Activated CD4-positive, alpha-beta memory T cell treated with anti-CD3 and anti-CD28 coated beads for 36 hours (primary cell): ENCODE results near the gene TM6SF1. TPM values are rescaled to one million over a fixed set of nuclear protein-coding genes. Genes with fewer than 3 reads are reported as not detected.
"Not testable (repeated sequence)": the region's sequence is repeated elsewhere in the genome, so short reads cannot be mapped to it uniquely, and the experiment has no call there.

Experiments
- CTCF ChIA-PET: fragments of 350-600 bp; sonication (Branson Sonifier 250); formaldehyde crosslinking; loops from one replicate; lab custom pipeline; 2021; ENCODE audit warnings: antibody characterized with exemption, inconsistent platforms; lab: Charles Lee
- POLR2A ChIA-PET: fragments of 350-600 bp; sonication (Branson Sonifier 250); formaldehyde crosslinking; loops from one replicate; lab custom pipeline; 2021; ENCODE audit warnings: antibody characterized with exemption; lab: Charles Lee
- DNase-seq: peaks from one replicate; pipeline ENCODE4 v3.0.0-alpha.2; 2020
- H3K27ac Mint-ChIP-seq: one replicate; pipeline ENCODE4 v1.8.0; 2021; ENCODE audit warnings: mixed read lengths
- H3K27me3 Mint-ChIP-seq: one replicate; pipeline ENCODE4 v1.8.0; 2021; ENCODE audit warnings: mixed read lengths
- H3K36me3 Mint-ChIP-seq: one replicate; pipeline ENCODE4 v1.8.0; 2021; ENCODE audit warnings: mixed read lengths
- H3K4me1 Mint-ChIP-seq: one replicate; pipeline ENCODE4 v1.8.0; 2021; ENCODE audit warnings: low read depth, mixed read lengths
- H3K4me3 Mint-ChIP-seq: one replicate; pipeline ENCODE4 v1.8.0; 2021; ENCODE audit warnings: mild to moderate bottlenecking, mixed read lengths
- H3K9me3 Mint-ChIP-seq: one replicate; pipeline ENCODE4 v1.8.0; 2021; ENCODE audit warnings: mixed read lengths
- intact Hi-C: fragments of 100-400 bp; cut with micrococcal nuclease; formaldehyde crosslinking; loops from one replicate; pipeline ENCODE4 v1.15.1; 2023
- total RNA-seq, 2 experiments: library from RNA; stranded (reverse); gene quantifications; one replicate each; pipeline ENCODE4 v1.2.3, GENCODE V29; 2021

The TM6SF1 gene
- total RNA-seq, 2 experiments from 2014 or later, result 1.9 to 2.2 TPM

DNA sequence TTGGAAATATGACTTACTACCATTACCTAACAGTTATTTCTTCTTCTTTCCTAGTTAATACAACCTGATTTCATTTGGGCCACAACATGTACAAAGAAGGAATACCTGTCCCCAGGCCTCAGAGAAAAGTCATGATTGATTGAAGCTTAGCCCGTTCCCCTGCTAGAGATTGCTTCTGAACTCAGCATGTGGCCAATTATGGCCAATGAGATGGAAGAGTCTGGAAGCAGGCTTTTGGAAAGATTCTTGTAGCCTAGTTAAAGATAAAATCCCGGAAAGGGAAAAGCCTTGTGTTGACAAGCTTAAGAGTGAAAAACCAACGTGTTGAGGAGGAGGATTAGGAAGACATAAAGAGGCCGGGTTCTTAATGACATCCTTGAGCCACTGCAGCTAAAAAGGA is 17.0 kb upstream of the TM6SF1 start:
- Mint-ChIP-seq H3K36me3 (no peaks in the 10 kb centered on the region), H3K4me1 (peaks cover 6% of the 10 kb centered on the region), H3K27ac (no peak overlapping the region), H3K9me3 (no peaks in the 10 kb centered on the region), H3K4me3 (no peak overlapping the region), H3K27me3 (peaks cover 10% of the 10 kb centered on the region)
- ChIA-PET CTCF (interaction anchor here (1.3 kb wide), 1 partner anchor 9 kb away, joined by 4 read pairs; no protein-coding TSS in a partner anchor), POLR2A (interaction anchor here (0.6 kb wide), 1 partner anchor 536 kb away, joined by 4 read pairs; no protein-coding TSS in a partner anchor)
- DNase-seq, result no peak
- intact Hi-C loops, result no loop called here

DNA sequence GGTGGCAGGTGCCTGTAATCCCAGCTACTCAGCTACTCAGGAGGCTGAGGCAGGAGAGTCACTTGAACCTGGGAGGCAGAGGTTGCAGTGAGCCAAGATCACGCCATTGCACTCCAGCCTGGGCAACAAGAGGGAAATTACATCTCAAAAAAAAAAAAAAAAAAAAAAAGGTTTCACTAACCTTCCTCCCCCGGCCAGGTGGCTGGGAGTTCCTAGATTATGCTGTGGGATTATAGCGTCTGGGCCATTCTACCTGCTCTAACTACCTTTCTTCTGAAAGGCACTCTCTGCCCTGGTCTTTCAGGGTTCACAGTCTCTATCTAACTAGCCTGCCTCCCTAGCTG is 15.5 kb upstream of the TM6SF1 start:
- H3K4me1 Mint-ChIP-seq, CTCF ChIA-PET, intact Hi-C loops, DNase-seq, POLR2A ChIA-PET, H3K9me3 Mint-ChIP-seq, H3K36me3 Mint-ChIP-seq: not testable (repeated sequence)
- Mint-ChIP-seq H3K27ac (peak overlapping the region; percentile 31), H3K4me3 (peak overlapping the region; percentile 0), H3K27me3 (peaks cover 13% of the 10 kb centered on the region)

DNA sequence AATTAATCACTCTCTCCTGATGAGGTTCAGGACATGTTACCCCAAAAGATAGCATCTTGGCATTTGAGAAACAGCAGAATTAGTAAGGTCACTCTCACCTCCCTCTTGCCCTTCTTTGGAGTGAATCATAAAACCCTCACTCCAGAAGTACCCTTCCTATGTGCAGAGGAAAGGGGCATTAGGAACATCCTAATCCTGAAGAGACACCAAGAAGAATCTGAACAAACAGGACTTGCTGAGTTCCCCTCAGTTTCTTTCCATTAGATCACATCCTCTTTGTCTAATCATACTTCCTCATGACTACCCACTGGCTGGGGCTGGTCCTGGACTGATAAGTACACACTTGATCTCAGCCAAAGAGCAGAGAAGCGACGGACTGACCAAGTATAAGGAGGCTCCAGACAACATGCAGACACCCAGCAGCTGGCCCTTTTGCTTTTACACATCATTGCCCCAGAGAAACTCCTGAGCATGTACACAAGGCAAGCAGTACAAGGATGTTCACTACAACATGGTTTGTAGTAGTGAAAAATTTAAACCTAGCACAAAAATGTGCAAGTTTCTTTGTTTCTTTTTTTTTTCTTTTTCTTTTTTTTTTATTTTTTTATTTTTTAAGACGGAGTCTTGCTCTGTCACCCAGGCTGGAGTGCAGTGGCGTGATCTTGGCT is 15.0 kb upstream of the TM6SF1 start:
- H3K4me3 Mint-ChIP-seq, result peak overlapping the region; percentile 0
- intact Hi-C loops, result no loop called here
- ChIA-PET CTCF (no interaction called here), POLR2A (no interaction called here)
- H3K4me1 Mint-ChIP-seq, result peaks cover 6% of the 10 kb centered on the region
- peak; percentile 18 for DNase-seq
- H3K9me3 Mint-ChIP-seq, result no peaks in the 10 kb centered on the region
- H3K27me3 Mint-ChIP-seq, result peaks cover 13% of the 10 kb centered on the region
- H3K27ac Mint-ChIP-seq, result peak overlapping the region; percentile 31
- no peaks in the 10 kb centered on the region for H3K36me3 Mint-ChIP-seq

DNA sequence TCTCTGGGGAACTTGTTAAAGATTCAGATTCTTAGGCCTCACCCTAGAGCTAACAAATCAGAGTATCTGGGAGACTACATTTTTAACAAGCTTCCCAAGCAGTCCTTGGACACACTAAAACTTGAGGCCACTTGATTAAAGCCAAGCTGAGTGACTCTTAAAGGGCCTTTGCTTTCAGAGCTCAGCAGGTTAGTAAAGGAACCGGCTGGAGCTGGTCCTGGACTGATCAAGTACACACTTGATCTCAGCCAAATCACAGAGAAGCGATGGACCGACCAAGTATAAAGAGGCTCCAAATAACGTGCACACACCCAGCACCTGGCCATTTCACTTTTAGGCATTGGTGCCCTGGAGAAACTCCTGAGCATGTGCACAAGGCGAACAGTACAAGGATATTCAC is 12.9 kb upstream of the TM6SF1 start:
- Mint-ChIP-seq H3K4me3 (no peak overlapping the region), H3K27me3 (peaks cover 4% of the 10 kb centered on the region), H3K27ac (no peak overlapping the region), H3K36me3 (no peaks in the 10 kb centered on the region), H3K9me3 (peaks cover 7% of the 10 kb centered on the region), H3K4me1 (peaks cover 6% of the 10 kb centered on the region)
- intact Hi-C loops, result no loop called here
- ChIA-PET CTCF (no interaction called here), POLR2A (no interaction called here)
- DNase-seq, result no peak

DNA sequence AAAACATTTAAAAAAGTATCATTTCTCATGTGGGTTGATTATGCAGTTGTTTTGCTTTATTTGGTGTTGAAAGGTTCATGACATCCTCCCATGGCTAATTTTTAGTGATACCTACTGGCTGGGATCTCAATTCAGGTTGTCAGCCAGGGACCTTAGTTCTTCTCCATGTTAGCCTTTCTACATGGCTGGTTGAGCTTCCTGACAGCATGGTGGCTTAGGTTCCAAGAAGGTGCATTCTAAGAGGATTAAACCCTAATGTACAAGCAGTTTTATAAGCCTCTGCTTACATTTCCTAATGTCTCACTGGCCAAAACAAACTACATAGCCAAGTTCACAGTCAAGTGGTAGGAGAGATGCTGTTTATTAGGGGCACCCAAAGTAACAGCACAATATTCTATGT is 9.4 kb upstream of the TM6SF1 start:
- H3K9me3 Mint-ChIP-seq, result peaks cover 7% of the 10 kb centered on the region
- POLR2A ChIA-PET, result no interaction called here
- H3K4me1 Mint-ChIP-seq, result no peaks in the 10 kb centered on the region
- H3K27me3 Mint-ChIP-seq, result peaks cover 15% of the 10 kb centered on the region
- intact Hi-C loops, result no loop called here
- no peak overlapping the region for H3K4me3 Mint-ChIP-seq
- no peak for DNase-seq
- no peak overlapping the region for H3K27ac Mint-ChIP-seq
- CTCF ChIA-PET, result no interaction called here
- H3K36me3 Mint-ChIP-seq, result no peaks in the 10 kb centered on the region

DNA sequence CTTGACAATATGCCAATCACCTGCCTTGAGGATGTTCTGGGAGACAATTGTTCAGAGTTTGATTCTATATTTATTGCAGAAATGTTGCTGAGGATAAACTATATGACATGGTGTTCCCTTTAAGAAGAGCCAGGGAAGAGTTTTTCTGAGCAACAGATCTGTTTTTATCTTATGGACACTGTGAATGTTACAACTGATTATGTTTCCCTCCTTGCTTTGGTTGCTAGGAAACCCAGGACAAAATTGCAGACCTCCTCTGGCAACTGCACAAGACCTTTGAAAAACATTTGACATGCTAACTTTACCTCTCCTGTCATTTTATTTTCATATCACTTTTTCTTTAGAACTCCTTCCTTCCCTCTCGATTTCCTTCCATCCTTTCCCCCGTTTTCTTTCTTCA is 8.2 kb upstream of the TM6SF1 start:
- Mint-ChIP-seq H3K36me3 (no peaks in the 10 kb centered on the region), H3K4me3 (no peak overlapping the region), H3K4me1 (no peaks in the 10 kb centered on the region), H3K27ac (no peak overlapping the region), H3K9me3 (peaks cover 7% of the 10 kb centered on the region), H3K27me3 (peaks cover 19% of the 10 kb centered on the region)
- intact Hi-C loops, result no loop called here
- ChIA-PET POLR2A (no interaction called here), CTCF (no interaction called here)
- no peak for DNase-seq

DNA sequence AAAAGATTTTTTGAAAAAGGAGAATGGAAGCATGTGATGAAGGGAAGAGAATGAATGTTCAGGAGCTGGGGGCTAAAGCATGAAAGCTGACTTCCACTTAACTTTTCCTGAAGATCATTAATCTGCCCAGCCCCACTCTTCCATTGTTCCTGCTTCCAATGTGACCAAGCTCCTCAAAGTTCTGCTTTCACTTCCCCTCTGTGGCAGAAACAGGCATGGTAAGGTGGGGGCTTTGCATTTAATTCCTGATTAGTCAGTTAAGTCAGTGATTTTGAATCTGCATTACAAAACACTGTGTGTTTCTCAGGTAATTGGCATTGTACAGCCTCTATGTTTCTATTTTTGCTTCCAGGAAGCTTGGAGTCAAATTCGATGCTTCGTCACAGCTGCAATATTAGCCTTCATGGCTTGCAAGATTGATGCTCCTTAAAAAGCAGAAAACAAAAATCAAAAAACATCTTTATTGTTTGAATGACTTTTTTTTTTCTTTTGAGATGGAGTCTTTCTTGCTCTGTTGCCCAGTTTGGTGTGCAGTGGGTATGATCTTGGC is 7.3 kb upstream of the TM6SF1 start:
- Mint-ChIP-seq H3K4me3 (no peak overlapping the region), H3K36me3 (no peaks in the 10 kb centered on the region), H3K27me3 (peaks cover 21% of the 10 kb centered on the region), H3K27ac (no peak overlapping the region), H3K4me1 (no peaks in the 10 kb centered on the region), H3K9me3 (peaks cover 7% of the 10 kb centered on the region)
- intact Hi-C loops, result no loop called here
- ChIA-PET POLR2A (interaction anchor here (0.6 to 0.7 kb wide), 2 partner anchors 114 to 160 kb away, joined by 3 to 4 read pairs; partner anchors contain the start of gene RAMAC), CTCF (no interaction called here)
- DNase-seq, result no peak

DNA sequence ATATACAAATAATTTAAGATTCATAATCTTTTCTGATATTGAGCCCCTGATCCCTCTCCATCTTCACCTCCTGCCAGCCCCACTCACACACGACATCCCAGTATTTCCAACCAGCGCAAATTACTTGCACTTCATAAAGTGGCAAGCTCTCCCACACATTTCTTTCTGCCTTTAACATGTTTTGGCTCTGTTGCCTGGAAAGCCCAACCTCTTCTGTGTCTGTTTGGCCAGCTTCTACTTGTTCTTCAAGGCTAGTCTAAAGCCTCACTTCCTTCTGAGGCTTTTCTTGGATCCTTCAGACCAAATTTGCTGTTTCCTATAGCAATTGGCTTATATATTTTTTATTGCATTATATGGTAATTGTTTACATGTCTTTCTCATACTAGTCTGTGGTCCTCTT is 5.1 kb upstream of the TM6SF1 start:
- ChIA-PET POLR2A (no interaction called here), CTCF (no interaction called here)
- intact Hi-C loops, result no loop called here
- Mint-ChIP-seq H3K36me3 (no peaks in the 10 kb centered on the region), H3K4me3 (no peak overlapping the region), H3K27ac (no peak overlapping the region), H3K27me3 (peaks cover 30% of the 10 kb centered on the region), H3K4me1 (peaks cover 4% of the 10 kb centered on the region), H3K9me3 (peaks cover 7% of the 10 kb centered on the region)
- DNase-seq, result no peak

DNA sequence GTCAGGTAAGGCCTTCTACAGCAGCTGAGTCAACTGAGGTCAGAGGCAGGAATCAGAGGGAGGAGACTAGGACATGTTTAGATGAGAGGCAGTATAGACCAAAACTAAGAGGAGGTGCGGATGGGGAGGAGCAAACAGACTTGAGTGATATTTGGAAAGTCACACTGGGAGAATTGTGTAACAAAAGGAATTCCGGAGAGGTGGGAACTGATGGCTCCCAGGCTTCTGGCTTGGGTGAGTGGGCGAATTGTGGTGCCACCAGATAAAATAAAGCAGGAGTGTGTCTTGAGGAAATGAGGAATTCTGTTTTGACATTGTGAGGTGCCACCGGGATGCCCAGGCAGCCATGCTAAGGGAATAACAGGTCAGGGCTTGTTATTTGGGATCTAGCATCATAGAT is 3.3 kb upstream of the TM6SF1 start:
- CTCF ChIA-PET, result interaction anchor here (0.7 kb wide), 1 partner anchor 29 kb away, joined by 3 read pairs; no protein-coding TSS in a partner anchor

DNA sequence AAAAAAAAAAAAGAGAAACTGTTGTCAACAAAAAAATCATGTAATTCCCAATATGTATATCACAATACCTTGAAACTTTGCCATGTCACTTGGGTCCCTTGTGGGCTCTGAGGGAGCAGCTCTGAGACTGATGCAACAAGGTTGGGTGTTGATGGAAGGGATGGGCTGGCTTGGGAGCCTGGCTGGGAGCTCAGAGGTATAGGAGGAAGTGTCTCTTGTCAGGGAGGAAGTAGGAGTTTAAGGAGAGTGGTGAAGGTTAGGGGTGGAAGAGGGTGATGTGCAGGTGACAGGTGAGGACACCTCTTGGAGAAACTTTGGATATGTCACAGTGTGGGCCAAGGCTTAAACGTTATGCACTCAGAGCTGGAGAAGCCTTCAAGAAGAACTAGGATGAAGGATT is 2.0 kb upstream of the TM6SF1 start:
- H3K4me3 Mint-ChIP-seq, result no peak overlapping the region
- H3K27me3 Mint-ChIP-seq, result peaks cover 52% of the 10 kb centered on the region
- H3K9me3 Mint-ChIP-seq, result no peaks in the 10 kb centered on the region
- no peaks in the 10 kb centered on the region for H3K36me3 Mint-ChIP-seq
- intact Hi-C loops, result loop anchor here (5.0 kb wide), 1 partner anchor 38 kb away; the partner anchor contains the start of gene BTBD1
- no peak overlapping the region for H3K27ac Mint-ChIP-seq
- ChIA-PET POLR2A (no interaction called here), CTCF (no interaction called here)
- peaks cover 11% of the 10 kb centered on the region for H3K4me1 Mint-ChIP-seq
- no peak for DNase-seq

More for the DNA sequence above, 3.3 kb upstream of the TM6SF1 start:
- no peak for DNase-seq
- intact Hi-C loops, result no loop called here
- Mint-ChIP-seq H3K4me3 (no peak overlapping the region), H3K27me3 (peaks cover 40% of the 10 kb centered on the region), H3K36me3 (no peaks in the 10 kb centered on the region), H3K9me3 (no peaks in the 10 kb centered on the region), H3K4me1 (peaks cover 11% of the 10 kb centered on the region), H3K27ac (no peak overlapping the region)
- POLR2A ChIA-PET, result no interaction called here

DNA sequence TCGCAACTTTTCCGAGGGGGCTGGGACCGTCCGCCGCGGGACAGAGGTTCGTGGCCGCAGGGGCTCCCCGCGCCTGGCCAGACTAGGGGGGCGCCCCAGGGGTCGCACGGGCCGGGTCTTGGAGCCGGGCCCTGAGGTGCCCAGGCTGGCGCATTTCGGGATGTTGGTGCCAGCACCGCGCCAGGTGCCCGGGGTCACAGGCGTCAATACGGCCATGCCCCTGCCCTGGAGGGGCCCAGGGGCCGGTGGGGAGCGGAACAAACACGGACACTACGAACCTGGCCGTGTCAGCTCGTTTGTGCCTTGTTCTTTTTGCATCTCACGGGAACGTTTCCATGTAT is 366 bp downstream of the TM6SF1 start:
- DNase-seq, result no peak
- Mint-ChIP-seq H3K27me3 (peaks cover 49% of the 10 kb centered on the region), H3K36me3 (no peaks in the 10 kb centered on the region), H3K9me3 (no peaks in the 10 kb centered on the region), H3K27ac (no peak overlapping the region), H3K4me3 (peak overlapping the region; percentile 73), H3K4me1 (peaks cover 11% of the 10 kb centered on the region)
- intact Hi-C loops, result loop anchor here (2.0 to 5.0 kb wide), 2 partner anchors 41 to 97 kb away; partner anchors contain the start of genes BTBD1 and C15orf40
- CTCF ChIA-PET, result no interaction called here
- POLR2A ChIA-PET, result no interaction called here

DNA sequence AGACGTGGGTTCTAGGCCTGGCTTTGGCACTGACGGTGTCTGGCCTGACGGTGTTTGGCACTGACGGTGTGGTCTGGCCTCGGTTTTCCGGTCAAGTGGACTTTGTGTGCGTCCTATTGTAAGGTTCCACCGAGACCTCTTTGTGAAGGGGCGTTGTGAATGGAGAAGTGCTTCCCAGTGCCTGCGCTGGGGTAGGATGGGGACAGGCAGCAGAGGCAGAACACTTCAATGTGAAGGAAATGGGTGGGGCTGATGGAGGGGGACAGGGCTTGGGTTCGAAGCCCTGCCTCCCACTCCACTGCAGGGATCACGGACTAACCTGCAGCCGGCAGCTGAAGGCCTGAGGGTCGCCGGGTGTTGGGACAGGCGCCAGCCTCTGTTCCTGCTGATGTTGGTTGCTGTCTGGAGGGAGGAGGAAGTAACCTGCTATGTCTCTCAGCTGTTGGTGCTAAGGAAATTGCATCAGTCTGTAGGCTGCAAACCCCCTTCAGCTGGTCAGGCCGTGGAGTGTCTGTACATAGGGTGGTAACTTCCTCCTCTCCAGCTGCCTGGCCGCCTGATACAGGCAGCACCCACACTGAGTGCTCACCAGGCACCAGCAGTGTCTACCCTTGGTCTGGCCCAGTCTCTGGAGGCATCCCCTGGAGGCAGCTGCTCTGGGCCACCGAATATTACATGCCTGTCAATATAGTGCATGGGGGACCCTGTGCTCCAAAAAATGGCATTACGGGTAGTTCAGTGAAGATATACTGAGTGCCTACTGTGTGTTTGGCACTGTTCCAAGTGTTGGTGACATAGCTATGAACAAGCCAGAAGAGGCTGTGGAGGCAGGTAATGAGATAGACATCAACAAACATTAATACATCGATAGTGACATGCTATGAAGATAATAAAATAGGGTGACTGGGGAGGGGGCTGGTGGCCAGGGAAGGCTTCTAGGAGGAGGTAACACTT is 1.1 kb downstream of the TM6SF1 start:
- H3K36me3 Mint-ChIP-seq, result no peaks in the 10 kb centered on the region
- ChIA-PET CTCF (no interaction called here), POLR2A (no interaction called here)
- H3K4me1 Mint-ChIP-seq, result peaks cover 11% of the 10 kb centered on the region
- H3K9me3 Mint-ChIP-seq, result no peaks in the 10 kb centered on the region
- H3K27me3 Mint-ChIP-seq, result peaks cover 49% of the 10 kb centered on the region
- intact Hi-C loops, result loop anchor here (2.0 to 5.0 kb wide), 2 partner anchors 41 to 98 kb away; partner anchors contain the start of genes BTBD1 and C15orf40
- peak overlapping the region; percentile 73 for H3K4me3 Mint-ChIP-seq
- peak; percentile 31 for DNase-seq
- H3K27ac Mint-ChIP-seq, result no peak overlapping the region
